ENCODE data around the gene EVC. TPM values are rescaled to one million over a fixed set of nuclear protein-coding genes. Genes with fewer than 3 reads are reported as not detected.

EVC gene
- total and polyA plus RNA-seq, 4 donors: 2.9 to 40.8 (median 13.6) TPM

DNA sequence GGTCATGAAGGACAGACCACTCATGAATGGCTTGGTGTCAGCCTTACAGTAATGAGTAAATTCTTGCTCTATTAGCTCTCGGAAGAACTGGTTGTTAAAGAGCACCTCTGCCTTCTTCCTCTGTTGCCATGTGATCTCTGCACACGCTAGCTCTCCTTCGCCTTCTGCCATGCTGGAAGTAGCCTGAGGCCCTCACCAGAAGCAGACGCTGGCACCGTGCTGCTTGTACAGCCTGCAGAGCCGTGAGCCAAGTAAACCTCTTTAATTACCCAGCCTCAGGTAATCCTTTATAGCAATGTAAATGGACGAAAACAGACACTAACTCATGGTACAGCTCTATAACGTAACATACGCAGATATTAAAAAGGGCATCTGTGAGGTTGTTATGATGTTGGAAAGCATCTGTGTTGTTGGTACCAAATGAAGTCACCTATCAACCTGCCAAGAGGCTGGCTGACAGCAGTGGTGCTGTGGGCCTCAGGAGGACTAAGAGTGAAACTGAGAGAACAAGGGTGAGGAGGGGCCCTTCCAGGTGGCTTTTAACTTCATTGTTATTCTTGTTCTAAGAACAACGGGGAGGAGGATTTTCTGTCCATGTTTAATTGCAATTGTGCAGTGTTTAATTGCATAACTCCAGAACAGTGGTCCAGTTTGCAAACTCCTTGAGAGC lies 112.7 kb downstream of the EVC start:
- no peaks in the 10 kb centered on the region for H3K27me3 ChIP-seq (ENCODE audit: control insufficient read depth in 3 of 3, insufficient read depth in 3 of 3, low read length in 2 of 3)
- no peak overlapping the region for H3K9ac ChIP-seq (ENCODE audit: insufficient read depth in 1 of 2, low read length in 2 of 2)
- ATAC-seq (ENCODE audit: insufficient read depth, low FRiP score) (no peak), DNase-seq (no peak)
- H3K9me3 ChIP-seq (ENCODE audit: control insufficient read depth in 4 of 4, insufficient read depth in 3 of 4, low read length in 3 of 4): no peaks in the 10 kb centered on the region
- peaks cover 0 to 14% (median 0%) of the 10 kb centered on the region in 5 donors for H3K4me1 ChIP-seq (ENCODE audit: control insufficient read depth in 5 of 5, insufficient read depth in 5 of 5, low read length in 5 of 5)
- no peak overlapping the region for H3K27ac ChIP-seq (ENCODE audit: low read depth in 1 of 2, low read length in 1 of 2)
- no peak overlapping the region for H3K4me3 ChIP-seq
- 91 to 92% methylated on average over 10 of the region's 10 CpGs for WGBS, 2 donors
- TF ChIP-seq, protein P1, sequence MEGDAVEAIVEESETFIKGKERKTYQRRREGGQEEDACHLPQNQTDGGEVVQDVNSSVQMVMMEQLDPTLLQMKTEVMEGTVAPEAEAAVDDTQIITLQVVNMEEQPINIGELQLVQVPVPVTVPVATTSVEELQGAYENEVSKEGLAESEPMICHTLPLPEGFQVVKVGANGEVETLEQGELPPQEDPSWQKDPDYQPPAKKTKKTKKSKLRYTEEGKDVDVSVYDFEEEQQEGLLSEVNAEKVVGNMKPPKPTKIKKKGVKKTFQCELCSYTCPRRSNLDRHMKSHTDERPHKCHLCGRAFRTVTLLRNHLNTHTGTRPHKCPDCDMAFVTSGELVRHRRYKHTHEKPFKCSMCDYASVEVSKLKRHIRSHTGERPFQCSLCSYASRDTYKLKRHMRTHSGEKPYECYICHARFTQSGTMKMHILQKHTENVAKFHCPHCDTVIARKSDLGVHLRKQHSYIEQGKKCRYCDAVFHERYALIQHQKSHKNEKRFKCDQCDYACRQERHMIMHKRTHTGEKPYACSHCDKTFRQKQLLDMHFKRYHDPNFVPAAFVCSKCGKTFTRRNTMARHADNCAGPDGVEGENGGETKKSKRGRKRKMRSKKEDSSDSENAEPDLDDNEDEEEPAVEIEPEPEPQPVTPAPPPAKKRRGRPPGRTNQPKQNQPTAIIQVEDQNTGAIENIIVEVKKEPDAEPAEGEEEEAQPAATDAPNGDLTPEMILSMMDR (IDR thresholded peaks at IDR 0.05; ENCODE audit: control extremely low read depth, extremely low read depth): no peak
- H3K36me3 ChIP-seq (ENCODE audit: control insufficient read depth in 4 of 4, insufficient read depth in 4 of 4, low read length in 4 of 4): peaks cover 0 to 43% (median 22%) of the 10 kb centered on the region in 4 donors

DNA sequence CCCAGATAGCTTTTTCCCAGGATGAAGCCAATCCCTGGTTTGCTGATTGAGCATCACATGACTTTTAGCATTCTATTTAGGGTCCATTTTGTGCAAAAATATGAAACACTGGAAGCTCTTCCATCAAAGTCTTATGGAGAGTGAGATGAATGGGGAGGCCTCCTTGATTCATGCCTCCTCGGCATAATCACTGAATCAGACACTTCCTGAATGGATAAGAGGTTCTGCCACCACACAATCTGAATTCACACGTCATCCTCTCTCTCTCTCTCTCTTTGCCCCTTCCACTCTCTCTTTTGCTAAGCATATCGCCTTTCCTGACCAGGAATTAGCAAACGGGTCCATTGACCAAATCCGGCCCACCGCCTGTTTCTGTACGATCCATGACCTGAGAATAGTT lies 113.2 kb downstream of the EVC start:
- Histone ChIP-seq H3K9ac (ENCODE audit: insufficient read depth in 1 of 2, low read length in 2 of 2) (no peak overlapping the region), H3K4me3 (no peak overlapping the region), H3K9me3 (ENCODE audit: control insufficient read depth in 4 of 4, insufficient read depth in 3 of 4, low read length in 3 of 4) (no peaks in the 10 kb centered on the region), H3K27me3 (ENCODE audit: control insufficient read depth in 3 of 3, insufficient read depth in 3 of 3, low read length in 2 of 3) (no peaks in the 10 kb centered on the region), H3K36me3 (ENCODE audit: control insufficient read depth in 4 of 4, insufficient read depth in 4 of 4, low read length in 4 of 4) (peaks cover 0 to 43% (median 21%) of the 10 kb centered on the region in 4 donors), H3K4me1 (ENCODE audit: control insufficient read depth in 5 of 5, insufficient read depth in 5 of 5, low read length in 5 of 5) (peaks cover 0 to 14% (median 0%) of the 10 kb centered on the region in 5 donors), H3K27ac (ENCODE audit: low read depth in 1 of 2, low read length in 1 of 2) (no peak overlapping the region)
- no peak for DNase-seq
- TF ChIP-seq, protein P1 (IDR thresholded peaks at IDR 0.05; ENCODE audit: control extremely low read depth, extremely low read depth): no peak
- no peak for ATAC-seq (ENCODE audit: insufficient read depth, low FRiP score)
- WGBS, 2 donors: 79 to 83% methylated on average over 7 of the region's 7 CpGs

DNA sequence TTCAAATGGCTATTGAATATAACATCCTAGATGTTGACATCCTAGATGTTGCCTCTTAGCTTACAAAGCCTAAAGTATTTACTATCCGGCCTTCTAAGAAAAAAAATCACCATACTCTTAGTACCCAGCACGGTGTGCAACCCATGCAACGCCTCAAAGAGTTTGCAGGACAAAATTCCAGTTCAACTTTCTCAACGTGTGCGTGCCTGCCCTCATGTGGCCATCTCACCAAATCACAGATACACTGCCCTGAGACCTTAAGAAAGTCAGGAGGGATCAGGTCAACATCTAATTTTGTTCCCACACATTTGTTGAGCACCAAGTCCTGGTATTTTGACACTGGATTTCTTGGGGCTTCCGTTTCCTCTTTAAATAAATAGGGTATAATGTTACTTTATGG lies 113.6 kb downstream of the EVC start:
- Histone ChIP-seq H3K9ac (ENCODE audit: insufficient read depth in 1 of 2, low read length in 2 of 2) (no peak overlapping the region), H3K27ac (ENCODE audit: low read depth in 1 of 2, low read length in 1 of 2) (no peak overlapping the region), H3K4me1 (ENCODE audit: control insufficient read depth in 5 of 5, insufficient read depth in 5 of 5, low read length in 5 of 5) (peaks cover 0 to 14% (median 0%) of the 10 kb centered on the region in 5 donors), H3K36me3 (ENCODE audit: control insufficient read depth in 4 of 4, insufficient read depth in 4 of 4, low read length in 4 of 4) (peaks cover 0 to 45% (median 20%) of the 10 kb centered on the region in 4 donors), H3K4me3 (no peak overlapping the region), H3K27me3 (ENCODE audit: control insufficient read depth in 3 of 3, insufficient read depth in 3 of 3, low read length in 2 of 3) (no peaks in the 10 kb centered on the region), H3K9me3 (ENCODE audit: control insufficient read depth in 4 of 4, insufficient read depth in 3 of 4, low read length in 3 of 4) (no peaks in the 10 kb centered on the region)
- TF ChIP-seq, protein P1 (IDR thresholded peaks at IDR 0.05; ENCODE audit: control extremely low read depth, extremely low read depth): no peak
- ATAC-seq (ENCODE audit: insufficient read depth, low FRiP score): no peak
- WGBS, 2 donors: 64 to 70% methylated on average over 6 of the region's 6 CpGs
- peak in 2 of 3 donors; percentile 34 to 40 for DNase-seq

Measured in lung (tissue), 12 donors.